GM19239 (cell line): ENCODE measurements around the gene IDH3G.

Source experiments
- DNase-seq: peaks from one replicate; pipeline ENCODE4 v3.0.0; 2011; ENCODE audit warnings: low spot score; ENCODE audit not compliant: insufficient read length
- FAIRE-seq: peaks from 2 replicates; lab custom pipeline; 2011; peaks lifted over from hg19 to GRCh38; lab: Jason Lieb, UNC

IDH3G gene

DNA sequence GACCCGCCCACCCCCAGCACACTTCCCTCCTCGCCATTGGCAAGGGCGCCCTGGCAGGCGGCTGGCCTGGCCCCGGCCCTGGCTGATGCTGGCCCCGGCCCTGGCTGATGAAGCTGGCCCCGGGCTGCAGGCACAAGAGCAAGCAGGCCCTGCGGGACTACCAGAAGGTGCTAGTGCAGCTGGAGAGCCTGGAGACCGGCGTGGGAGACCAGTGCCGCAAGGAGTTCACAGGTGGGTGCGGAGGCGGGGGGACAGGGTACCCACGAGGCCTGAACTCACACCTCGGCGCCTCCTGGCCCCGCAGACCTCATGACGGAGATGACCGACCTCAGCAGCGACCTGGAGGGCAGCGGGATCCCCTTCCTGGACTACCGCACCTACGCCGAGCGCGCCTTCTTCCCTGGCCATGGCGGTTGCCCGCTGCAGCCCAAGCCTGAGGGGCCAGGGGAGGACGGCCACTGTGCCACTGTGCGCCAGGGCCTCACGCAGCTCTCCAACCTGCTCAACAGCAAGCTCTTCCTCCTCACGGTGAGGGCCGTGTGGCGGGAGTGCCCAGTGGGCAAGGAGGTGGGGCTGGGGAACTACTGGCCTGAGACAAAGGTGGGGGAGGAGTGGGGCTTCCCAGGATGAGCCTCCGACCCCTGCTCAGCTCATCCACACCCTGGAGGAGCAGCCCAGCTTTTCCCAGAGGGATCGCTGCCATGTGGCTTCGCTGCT is 19.4 kb downstream of the IDH3G start:
- FAIRE-seq (no peak), DNase-seq (no peak)

- DNase-seq (no peak), FAIRE-seq (no peak)
Observed at GRCh38 chrX:153773741-153774575, 20.2 kb downstream of the IDH3G start.

DNA sequence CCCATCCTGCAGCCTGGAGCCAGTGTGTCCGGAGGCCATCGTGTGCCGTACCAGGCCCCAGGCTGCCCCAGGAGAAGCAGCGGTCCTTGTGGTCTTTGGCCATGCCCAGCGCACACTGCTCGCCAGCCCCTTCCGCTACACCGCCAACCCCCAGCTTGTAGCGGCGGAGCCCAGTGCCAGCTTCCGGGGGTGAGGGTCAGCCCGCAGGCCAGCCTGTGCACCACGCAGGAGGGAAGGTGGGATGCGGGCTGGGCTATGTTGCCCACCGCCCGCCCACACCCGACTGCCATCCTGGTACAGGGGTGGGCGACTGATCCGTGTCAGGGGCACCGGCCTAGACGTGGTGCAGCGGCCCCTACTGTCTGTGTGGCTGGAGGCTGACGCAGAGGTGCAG is 21.0 kb downstream of the IDH3G start:
- FAIRE-seq: no peak
- DNase-seq: no peak

DNA sequence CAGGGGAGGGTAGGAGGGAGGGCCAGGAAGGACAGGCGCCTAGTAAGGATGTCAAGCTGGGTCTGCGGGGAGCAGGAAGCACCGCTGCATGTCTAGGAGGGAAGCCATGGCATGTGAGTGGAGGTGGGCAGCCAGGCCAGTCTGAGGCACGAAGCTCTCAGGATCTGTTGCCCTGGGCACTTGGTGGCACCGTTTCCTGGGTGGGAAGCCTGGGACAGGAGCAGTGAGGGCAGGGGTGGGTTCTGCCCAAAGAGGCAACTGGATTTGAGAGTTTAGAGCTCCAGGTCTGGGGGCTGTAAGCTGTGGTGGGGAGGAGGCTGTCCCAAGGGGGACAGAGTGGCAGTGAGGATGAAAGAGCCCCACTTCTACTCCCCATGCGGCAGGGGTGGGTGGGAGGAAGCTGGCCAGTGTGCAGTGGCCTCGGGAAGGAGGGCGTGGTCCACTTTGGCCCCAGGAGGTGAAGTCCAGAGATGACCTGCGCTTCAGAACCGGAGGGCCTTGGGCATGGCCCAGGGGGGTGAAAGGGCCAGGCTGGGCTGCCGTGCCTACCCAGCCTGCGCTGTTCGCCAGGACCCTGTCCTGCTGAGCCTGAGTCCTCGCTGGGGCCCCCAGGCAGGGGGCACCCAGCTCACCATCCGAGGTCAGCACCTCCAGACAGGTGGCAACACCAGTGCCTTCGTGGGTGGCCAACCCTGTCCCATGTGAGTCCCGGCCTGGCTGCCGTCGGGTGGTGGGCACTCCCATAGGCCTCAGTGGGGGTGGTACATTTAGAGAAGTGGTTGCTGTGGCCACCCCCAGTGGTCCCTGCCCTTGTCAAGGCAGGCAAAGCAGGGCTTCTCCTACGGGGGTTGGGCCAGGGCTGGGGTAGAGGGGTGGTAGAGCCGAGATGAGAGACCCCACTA is 21.6 kb downstream of the IDH3G start:
- FAIRE-seq (no peak), DNase-seq (no peak)

DNA sequence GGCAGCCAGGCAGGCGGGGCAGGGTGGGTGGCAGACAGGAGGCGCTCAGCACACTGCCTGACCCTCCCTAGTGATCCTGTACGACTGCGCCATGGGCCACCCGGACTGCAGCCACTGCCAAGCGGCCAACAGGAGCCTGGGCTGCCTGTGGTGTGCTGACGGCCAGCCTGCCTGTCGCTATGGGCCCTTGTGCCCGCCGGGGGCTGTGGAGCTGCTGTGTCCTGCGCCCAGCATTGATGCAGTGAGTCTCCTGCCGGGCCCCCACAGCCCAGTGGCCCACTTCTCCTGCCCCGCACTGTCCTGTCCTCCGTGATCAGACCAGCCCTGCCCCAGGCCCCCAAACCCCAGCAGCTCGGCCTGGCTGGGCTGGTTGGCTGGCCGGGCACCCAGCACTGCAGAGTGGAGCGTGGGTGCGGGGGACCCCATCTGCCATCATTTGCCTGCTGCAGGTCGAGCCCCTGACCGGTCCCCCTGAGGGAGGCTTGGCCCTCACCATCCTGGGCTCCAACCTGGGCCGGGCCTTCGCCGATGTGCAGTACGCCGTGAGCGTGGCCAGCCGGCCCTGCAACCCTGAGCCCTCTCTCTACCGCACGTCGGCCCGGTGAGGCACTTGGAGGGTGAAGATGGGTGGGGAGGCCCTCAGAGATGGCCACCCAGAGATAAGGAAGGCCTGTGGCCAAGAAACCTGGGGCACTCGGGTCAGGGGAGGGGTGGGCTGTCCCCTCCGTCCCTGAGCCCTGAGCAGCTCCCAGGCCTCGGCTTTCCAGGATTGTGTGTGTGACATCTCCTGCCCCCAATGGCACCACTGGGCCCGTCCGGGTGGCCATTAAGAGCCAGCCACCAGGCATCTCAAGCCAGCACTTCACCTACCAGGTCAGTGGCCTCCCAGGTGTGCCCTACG is 22.5 kb downstream of the IDH3G start:
- no peak for DNase-seq
- FAIRE-seq: no peak

DNA sequence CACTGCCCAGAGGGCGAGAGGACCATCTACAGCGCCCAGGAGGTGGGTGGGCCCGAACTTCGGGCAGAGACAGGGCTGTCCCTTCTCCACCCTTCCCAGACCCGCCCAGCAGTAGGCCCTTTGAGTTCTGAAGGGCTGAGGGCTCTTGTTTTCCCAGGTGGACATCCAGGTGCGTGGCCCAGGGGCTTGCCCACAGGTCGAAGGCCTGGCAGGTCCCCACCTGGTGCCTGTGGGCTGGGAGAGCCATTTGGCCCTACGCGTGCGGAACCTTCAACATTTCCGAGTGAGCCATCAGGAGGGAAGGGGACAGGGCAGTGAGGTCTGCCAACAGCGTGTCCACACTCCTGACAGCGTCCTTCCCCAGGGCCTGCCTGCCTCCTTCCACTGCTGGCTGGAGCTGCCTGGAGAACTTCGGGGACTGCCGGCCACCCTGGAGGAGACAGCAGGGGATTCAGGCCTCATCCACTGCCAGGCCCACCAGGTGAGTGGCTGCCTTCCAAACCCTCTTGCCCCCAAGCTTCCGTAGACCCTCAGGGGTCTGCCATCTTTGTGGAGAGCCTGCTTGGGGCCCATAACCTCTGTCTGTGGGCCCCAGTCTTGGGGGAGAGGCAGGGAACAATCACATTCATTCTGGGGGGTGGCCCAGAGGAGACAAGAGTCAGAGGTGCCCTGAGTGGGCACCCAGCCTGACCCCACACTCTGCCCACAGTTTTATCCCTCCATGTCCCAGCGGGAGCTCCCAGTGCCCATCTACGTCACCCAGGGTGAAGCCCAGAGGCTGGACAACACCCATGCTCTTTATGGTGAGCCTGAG is 23.4 kb downstream of the IDH3G start:
- FAIRE-seq (no peak), DNase-seq (no peak)

GRCh38 chrX:153769865-153770600 is 24.1 kb downstream of the IDH3G start:
- FAIRE-seq: no peak
- no peak for DNase-seq

GRCh38 chrX:153769158-153769864 is 24.9 kb downstream of the IDH3G start:
- no peak for FAIRE-seq

DNA sequence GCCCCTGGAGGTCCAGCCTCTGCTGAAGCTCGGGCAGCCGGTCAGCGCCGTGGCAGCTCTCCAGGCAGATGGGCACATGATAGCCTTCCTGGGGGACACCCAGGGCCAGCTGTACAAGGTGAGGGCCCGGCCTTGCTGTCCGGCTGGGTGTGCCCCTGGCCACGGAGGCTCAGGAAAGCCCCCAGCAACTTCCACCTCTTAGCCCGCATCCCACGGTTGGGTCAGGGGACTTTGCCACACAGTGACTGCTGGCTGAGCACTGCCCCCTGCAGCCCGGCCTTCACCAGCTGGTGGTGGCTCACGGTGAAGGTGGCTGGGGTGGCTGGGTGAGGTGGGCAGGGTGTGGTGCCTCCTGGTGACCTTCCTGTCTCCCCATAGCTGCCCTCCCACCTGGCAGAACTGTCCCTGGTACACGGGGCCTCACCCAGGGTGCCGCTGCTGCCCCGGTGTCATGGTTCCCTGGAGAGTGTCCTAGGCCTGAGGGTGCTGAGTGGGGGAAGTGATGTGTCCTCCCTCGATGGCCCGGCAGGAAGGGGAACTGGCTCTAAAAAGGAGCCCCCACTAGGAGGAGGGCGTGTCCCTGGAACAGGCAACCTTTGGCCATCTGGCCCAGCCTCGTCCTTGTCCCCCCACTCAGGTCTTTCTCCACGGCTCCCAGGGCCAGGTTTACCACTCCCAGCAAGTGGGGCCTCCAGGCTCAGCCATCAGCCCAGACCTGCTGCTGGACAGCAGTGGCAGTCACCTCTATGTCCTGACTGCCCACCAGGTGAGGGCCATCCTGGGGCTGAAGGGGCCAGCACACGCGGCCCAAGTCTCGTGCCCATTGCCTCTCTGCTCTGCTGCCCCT is 25.6 kb downstream of the IDH3G start:
- FAIRE-seq: no peak
- DNase-seq: no peak

More at GRCh38 chrX:153769158-153769864, 24.9 kb downstream of the IDH3G start:
- DNase-seq: no peak

- no peak for DNase-seq
- FAIRE-seq: no peak
Observed at GRCh38 chrX:153767674-153768055, 26.5 kb downstream of the IDH3G start.

DNA sequence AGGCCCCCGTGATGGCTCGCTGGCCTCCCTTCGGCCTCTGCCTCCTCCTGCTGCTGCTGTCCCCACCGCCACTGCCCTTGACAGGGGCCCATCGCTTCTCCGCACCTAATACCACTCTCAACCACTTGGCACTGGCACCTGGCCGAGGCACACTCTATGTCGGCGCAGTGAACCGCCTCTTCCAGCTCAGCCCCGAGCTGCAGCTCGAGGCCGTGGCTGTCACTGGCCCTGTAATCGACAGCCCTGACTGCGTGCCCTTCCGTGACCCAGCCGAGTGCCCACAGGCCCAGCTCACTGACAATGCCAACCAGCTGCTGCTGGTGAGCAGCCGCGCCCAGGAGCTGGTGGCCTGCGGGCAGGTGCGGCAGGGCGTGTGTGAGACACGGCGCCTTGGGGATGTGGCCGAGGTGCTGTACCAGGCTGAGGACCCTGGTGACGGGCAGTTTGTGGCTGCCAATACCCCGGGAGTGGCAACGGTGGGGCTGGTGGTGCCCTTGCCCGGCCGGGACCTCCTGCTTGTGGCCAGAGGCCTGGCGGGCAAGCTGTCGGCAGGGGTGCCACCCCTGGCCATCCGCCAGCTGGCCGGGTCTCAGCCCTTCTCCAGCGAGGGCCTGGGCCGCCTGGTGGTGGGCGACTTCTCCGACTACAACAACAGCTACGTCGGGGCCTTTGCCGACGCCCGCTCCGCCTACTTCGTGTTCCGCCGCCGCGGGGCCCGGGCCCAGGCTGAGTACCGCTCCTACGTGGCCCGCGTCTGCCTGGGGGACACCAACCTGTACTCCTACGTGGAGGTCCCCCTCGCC is 27.1 kb downstream of the IDH3G start:
- FAIRE-seq: no peak

GRCh38 chrX:153766098-153766817 is 27.9 kb downstream of the IDH3G start:
- DNase-seq: no peak
- no peak for FAIRE-seq

More for the DNA sequence above, 27.1 kb downstream of the IDH3G start:
- DNase-seq: no peak

DNA sequence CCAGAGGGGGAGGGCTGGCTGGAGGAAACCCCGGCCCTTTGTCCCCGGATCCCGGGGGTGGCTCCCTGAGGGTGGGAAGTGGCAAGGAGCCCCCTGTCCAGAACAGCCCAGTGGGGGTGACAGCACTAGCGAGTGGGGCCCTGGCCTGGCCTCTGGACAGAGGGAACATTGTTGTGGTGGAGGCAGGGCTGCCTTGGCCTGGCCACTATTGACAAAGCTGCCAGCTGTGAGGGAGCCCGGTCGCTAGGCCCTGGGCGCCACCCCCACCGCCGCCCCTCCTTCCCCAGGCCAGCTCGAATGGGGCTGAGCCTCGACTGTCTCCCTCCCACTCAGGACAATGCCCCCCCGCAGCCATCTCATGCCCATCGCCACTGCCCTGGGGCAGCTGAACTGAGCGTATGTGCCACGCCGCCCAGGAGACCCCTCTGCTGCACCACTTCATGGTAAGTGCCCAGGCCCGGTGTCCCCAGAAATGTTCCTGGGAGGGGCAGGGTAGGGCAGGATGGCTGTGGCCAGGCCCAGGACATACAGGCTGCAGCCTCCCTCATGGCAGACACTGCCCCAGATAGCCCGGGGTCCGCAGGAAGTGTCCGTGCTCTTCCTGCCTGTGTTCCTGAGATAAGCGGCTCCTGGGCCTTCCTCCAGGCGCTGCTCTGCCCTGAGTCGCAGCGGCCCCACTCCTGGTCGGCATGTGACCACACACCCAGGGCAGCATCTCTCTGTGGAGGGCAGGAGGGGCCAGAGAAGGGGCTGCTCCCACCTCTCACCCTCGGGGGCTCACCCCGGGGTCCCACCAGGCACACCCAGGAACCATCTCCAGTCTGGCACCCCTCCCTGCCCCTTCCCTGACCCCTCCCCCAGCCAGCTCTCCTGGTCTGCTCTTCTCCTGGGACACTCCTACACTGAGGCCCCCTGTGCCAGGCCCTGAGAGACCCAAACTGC is 28.8 kb downstream of the IDH3G start:
- DNase-seq (no peak), FAIRE-seq (no peak)

- DNase-seq (no peak), FAIRE-seq (no peak)
Observed at GRCh38 chrX:153764786-153765137, 29.4 kb downstream of the IDH3G start.
